Stimulated activated CD4-positive, alpha-beta T cell treated with anti-CD3 and anti-CD28 coated beads, Interleukin-2, amount 100 ng/mL, for 4 hours (primary cell): ENCODE data around the gene YKT6.

Experiments
- DNase-seq: peaks from one replicate; pipeline ENCODE4 v3.0.0-alpha.2; 2020; ENCODE audit warnings: low read depth

Gene YKT6

DNA sequence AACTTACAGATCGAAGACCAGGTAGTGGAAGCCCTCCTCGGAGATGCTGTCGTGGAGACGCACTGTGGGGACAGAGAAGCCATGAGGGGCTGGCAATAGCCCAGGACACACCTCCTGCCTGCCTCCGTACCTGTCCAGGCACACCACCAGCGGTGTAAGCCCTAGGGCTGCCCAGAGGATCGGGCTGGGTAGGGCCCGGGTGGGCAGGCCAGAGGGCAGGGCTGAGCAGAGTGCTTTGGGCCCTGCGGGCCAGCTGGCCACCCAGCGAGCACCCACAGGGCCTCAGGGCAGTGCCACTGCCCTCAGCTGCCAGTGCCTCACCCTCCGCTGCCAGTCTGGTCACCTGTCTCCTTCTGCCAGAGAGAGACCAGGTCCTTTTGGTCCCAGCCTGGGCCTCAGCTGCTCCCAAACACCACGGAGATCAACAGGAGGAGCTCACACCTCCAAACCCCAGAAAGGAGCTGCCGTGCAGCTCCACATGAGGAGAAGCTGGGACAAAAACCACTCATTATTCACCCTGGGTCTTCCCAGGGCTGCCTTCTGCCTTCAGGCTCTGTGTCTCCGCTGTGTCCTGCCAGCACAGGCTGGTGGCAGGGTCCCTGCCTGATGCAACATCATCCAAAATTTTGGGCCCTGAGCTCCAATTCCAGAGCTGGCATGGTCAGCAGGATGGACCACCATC is 58.2 kb downstream of the YKT6 start:
- DNase-seq: no peak

DNA sequence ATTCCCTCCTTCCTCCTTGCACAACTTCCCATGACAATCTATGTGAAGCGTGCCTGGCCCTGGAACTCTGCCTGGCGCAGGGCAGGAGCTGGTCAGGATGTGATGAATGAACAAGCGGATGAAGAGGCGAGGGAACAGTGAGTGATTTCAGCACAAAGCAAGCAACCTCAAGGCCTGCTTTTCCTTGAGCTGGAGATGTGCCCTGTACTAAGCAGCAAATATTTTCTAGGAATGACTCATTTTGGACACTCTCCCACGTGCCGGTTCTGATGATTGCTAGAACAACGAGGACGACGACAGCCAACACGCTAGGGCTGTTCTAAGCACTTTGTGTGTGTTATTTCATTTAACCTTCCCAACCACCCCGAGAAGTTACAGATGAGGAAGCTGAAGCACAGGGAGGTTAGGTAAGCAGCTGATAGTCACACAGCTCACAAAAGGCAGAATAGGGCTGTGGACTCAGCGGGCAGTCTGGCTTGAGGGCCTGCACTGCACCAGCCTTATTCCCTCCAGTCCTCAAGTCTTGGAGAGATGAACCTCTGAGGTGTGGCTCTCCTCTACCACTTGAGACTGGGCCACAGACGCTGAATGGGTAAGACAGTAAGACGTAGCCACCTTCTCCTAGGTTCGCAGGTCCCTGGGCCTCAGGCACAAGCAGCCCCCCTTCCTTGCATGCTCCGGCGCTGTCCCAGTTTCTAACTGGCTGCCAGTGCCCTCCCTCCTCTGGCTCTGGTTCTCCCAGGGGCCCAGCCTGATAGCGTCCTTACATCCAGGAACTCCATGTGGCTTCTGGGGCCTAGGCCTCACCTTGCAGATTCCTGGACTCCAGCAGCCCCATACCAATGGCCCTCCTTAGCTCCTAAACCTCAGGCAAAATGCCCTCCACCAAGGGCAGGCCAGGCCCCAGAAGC is 59.0 kb downstream of the YKT6 start:
- DNase-seq: no peak

DNA sequence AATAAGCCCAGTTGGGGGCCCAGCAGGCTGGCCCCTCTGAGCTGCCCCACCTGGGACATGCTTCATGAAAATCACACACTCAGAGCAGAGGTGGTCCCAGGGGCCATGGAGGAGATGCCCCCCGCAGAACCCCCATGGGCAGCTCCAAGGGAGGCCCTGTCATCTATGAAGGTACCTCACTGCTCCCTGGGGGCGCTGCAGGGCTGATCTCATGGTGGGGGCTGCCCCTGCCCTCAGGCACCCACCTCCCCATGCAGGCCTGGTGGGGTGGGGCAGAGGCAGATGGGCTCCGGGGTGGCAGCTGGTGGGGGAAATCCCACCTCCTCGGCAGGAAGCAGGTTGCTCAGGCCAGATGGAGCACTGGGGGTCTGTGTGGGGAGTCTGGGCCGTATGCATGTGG is 60.5 kb downstream of the YKT6 start:
- DNase-seq: no peak

DNA sequence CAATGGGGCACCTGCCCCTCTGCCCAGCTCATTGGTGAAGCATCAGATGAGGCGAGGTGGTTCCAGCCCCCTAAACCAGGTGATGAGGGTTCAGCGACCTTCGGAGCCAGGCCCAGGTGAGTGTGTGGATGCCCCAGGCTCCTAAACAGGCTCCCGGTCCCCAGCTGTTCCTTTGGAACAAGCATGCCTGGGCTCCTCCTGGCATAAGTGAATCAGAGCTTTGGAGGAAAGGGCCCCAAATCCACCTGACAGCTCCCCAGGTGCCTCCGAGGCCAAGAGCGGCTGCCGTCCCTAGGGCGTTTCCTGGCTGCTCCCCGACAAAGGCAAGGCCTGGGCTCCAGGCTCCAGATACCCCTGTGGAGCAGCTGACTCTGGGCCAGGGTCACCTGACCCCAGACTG is 61.3 kb downstream of the YKT6 start:
- no peak for DNase-seq

DNA sequence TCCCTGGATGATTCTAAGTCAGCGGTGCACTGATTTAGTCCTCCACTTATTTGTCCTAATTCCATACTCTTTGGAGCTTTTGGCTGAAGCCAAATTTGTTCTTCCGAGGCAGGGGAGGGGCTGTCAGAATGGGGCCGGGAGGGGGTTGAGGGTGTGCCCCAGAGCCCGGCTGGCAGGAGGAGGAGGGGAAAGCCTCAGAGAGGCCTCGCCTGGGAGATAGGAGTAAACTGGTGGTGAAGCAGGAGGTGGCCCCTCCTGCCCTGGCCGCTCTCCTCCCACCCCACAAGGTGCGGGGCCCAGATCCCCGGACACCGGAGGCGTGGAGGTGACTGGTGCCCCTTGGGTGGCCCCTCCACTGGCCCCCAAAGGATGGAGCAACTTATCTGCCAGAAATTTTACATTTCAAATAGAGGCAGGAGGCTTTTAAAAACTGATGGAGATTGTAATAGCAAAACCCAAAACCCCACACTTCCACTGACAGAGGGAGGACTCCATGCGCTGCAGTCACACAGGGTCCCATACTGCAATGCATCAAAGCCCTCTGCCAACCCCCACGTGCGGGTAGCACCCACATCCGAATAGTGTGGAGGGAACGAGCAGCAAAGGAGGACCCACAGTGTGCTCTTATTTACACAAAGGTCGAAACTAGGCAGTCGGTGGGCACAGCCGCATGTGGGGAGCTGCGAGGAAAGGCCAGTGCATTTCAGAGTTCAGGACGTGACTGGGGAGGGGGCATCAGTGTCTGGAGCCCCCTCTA is 62.7 kb downstream of the YKT6 start:
- DNase-seq: no peak
